GM21786 (cell line): ENCODE data around the gene RNF26.

ENCODE experiments used
- ATAC-seq: cut with Tn5 transposase; IDR thresholded peaks from one replicate; pipeline ENCODE4 v1.9.1; 2021; ENCODE audit not compliant: unreplicated experiment

The RNF26 gene

DNA sequence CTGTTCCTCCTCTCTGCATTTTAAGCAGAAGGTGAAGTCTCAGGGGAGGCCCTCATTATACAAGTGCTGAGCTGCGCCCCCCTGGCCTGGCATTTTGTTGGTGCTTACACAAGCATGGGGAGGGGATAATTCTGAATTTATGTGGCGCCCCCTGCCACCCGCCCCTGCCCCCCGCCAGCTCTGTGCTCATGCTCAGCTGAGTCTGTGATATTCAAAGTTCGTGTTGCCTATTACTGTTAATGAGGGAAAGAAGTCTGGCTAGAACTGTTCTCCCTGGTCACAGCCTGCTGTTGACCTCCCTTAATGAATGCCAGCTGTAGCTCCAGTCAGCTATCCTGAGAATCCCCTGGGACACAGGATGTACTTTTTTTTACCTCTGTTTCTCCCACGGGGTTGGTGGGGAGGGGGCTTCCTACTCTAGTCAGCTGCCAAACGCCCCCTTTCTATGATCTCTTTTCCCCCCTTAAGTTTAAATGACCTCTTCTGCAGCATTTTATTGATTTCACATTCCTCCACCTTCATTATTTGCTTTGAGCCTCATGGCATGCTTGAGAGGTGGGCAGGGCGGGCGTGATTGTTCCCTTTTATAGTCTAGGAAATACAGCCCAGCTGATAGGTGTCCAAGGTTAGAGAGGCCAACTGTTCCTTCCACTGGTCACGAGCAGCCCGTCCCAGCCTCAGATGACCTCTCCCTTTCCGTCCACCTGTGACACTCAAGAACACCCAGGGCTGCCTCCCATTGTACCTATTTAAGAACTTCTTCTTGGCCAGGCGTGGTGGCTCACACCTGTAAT lies 35.0 kb downstream of the RNF26 start:
- no peak for ATAC-seq

DNA sequence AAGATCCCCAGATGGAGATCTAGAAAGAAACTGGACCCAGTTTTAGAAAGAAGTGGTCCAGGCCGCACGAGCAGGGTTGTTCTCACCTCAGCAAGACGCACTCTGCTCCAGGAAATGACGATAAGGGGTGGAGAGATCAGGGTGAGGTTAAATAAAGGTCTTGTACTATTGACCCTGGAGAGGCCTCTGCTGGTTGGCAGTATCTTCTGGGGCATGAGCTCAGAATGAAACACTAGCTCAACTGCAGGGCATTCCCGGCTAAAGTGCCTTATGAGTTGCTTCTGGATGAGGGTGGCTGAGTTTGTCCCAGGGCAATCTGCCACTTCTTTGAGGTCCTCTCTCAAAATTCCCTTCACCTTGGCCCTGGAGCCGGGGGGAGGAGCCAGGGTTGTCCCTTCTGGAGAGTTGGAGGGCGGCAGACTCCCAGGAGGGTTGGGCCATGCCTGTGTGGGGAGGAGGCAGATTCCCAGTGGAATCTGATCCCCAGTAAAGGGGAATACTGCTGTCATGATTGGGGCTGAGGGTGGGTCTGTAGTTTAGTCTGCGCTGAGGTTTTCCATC lies 36.2 kb downstream of the RNF26 start:
- no peak for ATAC-seq

DNA sequence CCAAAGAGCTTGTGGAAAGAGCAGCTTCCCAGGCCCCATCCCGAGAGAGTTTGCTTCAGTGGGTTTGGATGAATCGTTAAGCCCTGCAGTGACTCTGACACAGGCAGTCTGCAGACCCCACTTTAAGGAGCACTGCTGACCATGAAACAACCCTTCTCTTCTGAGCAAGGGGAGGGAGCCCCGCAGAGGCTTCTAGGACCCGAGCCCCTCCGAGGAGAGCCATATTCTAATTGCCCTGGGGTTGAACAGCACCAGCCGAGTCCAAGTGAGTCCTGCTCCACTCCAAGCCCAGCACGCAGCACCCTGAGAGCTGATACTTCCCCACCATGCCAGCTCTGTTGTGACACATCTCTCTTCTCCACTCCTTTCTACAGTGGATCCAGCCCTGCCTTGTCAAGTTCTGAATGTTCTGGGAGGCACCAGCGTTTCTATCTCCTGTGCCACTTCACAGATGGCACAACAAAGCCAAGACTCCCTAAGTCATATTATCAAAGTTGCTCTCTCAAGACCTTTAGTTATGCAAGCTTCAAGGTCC lies 36.8 kb downstream of the RNF26 start:
- no peak for ATAC-seq

DNA sequence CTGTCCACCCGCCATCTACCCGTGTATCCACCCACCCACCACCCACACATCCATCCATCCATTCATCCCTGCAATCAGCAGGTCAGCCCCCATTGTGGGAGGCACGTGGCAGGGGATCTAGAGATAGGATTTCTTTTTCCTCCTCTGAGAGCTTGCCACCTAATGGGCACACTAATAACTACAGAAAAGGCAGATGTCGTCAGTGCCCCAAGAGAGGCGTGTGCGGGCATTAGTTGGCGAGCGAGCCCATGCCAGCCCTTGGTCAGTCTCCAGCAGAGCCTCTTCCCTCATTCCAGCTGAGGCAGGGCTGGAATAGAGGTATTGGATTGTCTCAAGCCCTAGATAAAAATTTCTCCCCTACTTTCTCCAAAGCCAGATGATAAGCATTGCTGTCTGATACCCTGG lies 37.5 kb downstream of the RNF26 start:
- no peak for ATAC-seq

DNA sequence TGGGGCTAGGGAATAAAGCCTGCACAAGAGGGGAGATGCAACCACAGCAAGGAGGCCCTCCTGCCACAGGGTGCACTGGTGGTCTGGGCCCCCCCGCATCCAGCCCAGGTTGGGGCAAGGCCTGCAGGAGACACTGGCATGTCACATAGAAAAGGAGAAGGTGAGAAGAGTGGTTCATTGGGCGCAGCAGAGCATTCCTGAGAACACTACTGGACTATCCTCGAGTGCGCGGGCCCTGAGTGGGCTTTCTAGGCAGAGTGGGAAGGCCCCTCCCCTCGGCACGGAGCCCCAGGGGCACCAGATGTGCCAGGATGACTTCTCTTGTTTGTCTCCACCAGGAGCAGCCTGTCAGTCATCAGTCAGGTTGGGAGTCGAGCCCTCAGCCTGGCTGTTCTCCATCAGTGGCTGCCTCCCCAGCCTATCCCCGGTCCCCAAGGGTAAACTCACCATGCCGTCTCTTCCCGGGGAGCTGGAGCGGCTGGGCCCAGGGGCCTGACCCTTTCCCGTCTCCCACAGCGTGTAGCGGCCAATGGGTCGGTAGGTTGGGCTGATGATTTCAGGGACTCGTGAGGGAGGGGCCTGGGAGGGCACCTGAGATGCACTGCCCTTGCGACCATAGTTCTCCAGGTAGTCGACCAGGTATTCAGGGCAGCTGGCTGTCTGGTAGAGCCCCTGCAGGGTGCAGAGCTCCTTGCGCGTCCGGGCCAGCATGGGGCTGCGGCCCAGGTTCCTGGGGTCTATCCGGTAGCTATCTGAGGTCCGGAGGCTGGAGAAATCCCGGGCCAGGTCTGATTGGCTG lies 38.1 kb downstream of the RNF26 start:
- ATAC-seq, result no peak

DNA sequence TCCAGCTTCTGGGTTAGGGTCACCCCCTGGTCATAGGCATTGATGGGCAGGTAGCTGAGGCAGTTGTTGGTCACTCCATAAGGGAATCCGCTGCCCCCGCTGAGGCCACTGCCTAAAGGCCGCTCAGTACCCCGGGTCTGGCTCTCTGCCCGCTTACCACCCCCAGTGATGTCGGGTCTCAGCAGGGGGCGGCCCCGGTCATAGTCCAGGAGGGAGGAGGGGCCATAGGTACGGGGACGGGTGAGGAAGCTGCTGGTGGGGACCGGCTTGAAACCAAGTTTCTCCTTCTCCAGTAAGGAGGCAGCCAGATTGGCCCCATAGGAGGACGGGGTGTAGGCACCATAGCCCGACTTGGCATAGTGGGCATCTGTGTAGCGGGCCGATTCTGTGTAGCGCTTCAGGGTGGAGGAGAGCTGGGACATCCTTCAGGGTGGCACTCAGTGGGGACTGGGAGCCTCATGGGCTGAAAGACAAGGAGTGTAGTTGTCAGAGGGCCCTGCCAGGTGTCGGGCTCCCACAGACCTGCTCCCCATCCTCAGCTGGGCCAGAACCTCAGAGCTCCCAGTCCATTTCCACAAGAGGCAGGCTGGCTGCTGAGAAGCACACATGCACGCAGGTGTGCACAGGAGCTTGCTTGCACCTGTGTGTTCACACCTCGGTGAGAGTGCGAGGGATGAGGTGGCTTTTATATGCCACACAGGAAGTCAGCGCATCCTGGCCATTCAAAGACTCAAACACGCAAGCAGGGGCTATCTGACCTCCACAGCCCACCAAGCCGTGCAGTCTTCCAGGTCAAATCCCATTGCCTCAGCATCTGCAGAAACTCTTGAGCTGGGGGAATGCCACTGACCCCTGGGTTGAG lies 39.0 kb downstream of the RNF26 start:
- no peak for ATAC-seq

DNA sequence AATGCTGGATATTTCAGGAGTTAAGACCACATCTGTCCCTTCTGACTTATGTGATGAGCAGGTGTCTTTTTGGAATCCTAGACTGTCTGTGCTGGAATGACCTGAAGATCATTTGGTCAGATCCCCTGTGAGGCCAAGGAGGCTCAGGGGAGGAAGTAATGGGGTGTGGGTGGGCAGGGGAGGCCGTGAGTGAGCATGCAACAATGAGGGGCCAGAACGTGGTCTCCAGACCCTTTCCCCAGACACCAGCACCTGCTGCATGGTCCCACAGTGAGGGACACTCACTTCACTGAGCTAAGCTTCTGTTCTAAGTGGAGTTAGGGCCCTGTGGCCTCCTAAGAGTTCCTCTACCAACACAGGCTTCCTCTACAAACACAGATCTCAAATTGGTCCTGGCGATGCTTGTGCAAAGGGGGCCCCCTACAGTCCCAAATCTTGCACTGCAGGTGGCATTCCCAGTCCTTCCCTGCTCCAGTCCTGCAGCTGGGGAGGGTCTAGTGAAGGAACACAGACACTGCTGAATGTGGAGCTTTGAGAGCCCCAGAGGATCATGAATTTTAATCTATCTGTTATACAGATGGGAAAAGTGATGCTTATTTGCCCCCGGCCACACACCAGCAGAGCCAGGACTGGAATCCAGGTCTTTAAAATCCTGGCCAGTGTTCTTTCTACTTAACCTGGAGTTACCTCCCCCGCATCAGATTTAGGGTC lies 39.7 kb downstream of the RNF26 start:
- no peak for ATAC-seq

DNA sequence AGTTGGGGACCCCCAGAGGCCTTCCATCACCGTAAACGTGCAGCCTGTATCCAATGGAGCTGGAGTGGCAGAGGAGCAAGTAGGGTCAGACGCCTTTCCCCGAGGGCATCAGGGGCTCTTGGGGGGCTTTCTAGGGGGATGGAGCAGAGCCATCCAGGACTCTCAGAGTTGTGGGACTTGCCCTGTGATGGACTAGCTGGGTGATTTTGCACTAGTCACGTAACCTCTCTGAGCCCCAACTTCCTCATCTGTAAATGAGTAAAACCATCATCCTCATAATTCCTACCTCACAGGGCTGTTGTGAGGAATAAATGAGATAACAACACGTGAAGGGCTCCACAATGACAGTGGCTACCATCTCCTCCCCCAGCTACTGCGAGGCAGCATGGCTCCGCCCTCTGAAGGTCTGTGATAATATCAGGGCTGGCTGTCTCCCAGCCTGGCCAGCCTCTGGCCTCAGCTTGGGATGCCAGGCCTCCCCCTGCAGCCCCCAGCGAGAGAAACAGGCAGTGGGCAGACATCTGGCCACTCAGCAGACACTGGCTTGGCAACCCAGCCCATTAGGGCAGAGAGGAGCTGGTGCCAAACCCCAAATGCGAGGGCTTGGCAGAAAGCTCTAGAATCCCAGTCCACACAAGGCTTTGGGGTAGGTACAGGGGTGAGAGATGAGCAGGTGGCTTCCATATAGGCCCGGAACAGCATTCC lies 40.5 kb downstream of the RNF26 start:
- no peak for ATAC-seq

DNA sequence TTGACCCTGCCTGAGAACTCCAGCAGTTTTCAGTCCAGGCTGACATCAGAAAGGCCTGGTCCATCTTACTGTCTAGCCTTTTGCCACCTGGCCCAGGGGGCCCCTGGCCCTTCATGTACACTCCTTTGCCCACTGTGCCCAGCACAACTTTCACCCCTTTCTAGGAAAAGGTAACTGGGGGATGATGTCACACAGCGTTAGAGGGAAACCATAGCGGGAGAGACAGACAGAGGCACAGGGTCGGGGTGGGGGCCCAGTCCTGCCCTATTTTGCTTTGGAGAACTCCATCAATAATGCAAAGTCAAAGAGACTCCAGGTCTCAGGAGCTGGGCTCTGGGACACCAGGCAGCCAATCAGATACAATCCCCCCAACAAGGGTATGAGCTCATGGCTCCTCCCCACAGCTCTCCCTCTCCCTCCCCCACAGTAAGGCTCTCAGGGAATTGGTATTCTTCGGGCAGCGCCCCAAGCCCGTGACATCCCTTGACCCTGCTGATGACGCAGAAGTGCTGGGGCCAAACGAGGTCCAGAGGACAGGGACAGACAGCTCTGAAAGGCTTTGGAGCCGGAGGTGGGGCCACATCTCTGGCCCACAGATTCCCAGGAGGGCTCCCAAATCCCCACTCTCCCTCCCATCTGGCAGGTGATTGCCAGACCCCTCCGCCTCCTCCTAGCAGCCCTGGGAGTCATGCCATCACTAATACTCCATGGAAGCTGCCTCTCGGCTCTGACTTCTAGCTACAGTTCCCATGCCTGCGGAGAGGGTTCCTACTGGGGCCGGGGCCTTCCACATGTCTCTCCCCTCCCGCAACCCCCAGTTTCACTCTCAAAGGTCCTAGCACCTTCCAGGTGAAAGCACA lies 41.2 kb downstream of the RNF26 start:
- ATAC-seq, result no peak

DNA sequence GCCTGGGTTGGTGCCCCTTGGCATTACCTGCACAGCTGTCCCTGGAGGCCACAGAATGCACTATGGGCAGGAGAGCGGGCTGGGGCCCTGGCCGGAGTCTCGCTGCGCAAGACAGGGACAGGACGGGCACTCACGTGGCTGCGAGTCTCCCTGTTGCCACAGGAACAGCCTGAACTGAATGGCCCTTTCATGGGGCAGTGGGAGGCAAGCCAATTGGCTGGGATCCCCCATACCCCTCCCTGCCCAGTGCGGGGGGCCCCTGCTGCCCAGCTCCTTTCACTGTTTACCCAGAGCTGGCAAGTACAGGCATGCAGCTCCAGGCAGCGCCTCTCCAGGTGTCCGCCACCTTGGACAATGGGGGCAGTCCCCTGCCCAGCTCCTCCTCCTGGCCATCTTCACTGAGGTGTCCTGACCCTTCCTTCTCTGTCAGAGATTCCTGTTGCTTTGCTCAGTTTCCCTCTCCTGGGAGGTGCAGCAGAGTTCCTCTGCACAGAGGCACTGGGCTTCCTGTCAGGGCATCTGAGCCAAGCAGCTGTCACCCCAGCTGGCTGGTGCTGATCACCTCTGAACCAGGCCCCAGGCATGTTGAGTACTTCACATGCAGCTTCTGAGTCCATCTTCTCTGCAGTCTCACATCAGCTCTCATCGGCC lies 42.0 kb downstream of the RNF26 start:
- no peak for ATAC-seq

DNA sequence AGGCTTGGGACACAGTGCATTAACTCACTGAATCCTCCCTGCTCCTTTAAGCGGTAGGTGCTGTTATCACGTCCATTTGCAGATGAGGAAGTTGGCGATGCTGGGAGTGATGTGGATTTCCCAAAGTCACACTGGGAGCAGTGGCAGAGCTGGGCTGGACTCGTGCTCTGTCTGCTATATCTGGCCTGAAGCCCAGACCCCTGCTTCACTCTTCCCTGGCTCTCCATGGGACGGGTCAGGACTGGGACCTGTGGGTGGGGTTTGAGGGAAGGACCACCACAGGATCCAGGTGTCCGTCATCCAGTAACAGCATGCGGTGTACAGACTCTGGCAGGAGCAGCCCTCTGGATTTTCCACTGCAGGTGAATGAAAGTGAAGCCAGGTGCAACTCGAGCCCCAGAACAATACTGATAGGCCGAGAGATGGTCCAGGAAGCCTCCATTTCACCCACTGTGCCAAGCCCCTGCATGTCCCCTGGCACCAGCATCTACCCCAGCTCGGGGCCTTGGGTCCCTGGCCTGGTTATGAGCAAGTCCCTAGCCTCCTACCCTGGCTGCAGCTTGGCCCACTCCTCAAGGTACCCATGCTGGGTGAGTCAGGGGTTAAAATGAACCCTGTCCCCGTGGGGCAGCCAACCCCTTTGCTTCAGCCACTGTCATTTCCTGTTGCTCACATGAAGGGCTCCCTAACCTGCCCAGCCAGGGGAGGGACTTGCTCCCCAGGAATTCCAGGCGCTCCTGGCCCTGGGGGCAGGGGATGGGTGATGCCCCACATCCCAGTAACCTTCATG lies 43.0 kb downstream of the RNF26 start:
- no peak for ATAC-seq

DNA sequence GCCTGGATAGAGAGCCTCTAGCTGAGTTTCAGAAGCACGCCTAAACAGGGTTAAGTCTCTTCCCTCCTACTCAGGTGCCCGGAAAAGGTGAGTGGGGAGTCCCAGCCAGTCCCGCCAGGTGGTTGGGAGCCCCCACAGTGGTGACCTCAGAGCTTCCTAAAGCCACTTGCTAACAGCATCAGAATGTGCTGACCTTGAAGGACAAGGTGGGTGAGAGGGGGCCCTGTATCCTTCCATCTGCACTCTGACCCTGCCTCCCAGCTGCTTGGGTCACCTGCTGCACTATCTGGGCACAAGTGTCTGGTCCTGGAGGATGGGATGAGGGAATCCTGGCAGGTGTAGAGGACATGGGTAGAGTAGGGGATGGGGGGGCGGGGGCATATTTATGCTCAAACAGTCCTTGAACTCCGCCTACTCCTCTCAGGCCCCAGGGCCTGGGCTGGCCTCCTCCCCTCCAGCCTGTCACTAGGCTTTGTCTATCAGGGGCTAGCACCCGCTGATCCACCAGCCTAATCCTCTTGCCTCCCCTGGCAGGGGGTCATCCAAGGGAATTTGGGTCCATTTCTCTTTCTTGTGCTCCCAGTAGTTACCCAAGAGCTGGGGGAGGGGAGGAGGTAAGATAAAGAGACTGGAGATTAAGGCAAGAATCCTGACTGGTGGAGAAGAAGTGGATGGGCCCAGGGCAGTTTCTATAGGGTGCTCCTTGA lies 43.8 kb downstream of the RNF26 start:
- ATAC-seq, result no peak

DNA sequence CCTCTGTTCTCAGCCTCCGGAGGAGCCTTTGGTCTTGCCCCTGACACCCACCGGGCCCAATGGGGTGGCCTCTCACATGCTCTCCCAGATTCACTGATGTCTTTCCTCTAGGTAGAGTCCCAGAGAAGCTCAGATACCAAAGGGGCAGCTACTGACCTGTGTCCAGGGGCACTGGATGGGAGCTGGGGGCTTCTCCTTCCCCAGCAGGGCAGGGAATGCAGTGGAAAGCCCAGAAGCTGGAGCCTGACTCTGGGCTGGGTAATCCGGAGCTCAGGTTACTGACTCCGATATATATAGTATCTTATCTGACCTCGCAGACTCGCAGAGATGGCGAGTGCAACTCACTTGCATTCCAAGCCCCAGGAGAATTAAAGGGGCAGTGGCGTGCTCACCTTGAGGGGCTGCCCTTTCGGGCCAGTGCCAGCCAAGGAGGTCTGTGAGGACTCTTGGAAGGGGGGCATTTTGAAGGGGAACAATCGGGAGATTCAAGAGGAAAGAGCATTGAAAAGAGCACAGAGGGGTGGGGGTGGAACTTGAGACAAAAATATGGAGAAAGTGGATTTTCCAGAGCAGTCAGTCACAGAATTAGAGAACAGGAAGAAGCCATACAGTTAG lies 44.6 kb downstream of the RNF26 start:
- ATAC-seq, result no peak

DNA sequence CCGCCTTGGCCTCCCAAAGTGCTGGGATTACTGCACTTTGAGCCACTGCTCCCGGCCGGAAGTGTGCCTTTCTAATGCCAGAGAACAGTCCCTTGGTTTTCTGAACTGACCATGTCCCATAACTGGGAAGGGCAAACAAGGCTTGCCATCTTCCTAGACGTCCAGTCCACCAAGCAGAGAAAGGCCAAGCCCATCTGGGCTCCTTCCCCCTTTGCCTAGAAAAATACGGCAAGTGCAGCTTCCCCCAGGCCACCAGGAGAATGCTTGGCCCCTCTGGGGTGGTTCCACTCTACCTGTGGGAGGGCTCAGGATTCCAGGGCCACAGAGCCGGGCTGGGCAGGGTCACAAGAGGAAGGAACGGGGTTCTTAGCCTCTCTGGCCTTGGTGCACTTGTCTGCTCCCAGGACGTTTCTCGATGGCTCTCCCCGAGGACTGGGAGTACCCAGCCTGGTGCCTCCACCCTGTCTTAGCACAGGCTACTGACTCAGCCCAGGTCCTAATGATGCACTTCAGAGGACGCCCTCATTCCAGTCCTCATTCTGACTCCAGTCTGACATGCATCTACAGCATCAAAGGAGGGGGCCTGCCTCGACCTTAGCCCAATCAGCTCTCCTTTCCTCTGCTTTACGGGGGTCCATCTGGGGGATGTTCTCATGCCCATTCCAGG lies 46.0 kb downstream of the RNF26 start:
- ATAC-seq, result no peak

DNA sequence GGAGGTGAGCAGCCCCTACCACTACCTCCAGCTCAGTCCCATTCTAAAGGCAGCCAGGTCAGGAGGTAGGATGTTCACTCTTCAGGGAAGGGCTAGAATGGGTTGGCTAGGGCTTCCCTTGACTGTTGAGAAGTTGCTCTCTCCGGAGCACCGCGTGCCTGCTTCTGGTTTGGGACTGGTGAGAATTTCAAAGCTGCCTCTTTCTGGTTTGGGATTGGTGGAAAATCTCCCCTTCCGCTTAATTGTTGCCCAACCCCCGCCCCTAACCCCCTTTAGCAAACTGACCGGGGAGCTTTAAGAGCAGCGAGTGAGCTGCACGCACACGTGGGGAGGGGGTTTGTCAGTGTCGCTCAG lies 46.5 kb downstream of the RNF26 start:
- ATAC-seq, result no peak
